Loucy (cell line): ENCODE measurements around the gene TRMT112.

Experiments used
- CTCF ChIP-seq: fragments of 200-600 bp; sonication (generic); conservative IDR thresholded peaks from 2 replicates; pipeline ENCODE4 v1.5.1; 2014; ENCODE audit warnings: mild to moderate bottlenecking, antibody characterized with exemption, low read length
- EZH2phosphoT487 ChIP-seq: fragments of 200-600 bp; IDR thresholded peaks from 2 replicates; pipeline ENCODE4 v1.6.1; 2018; ENCODE audit warnings: antibody characterized with exemption, mild to moderate bottlenecking, moderate library complexity, borderline replicate concordance

GRCh38 chr11:64299847-64300648 is 17.3 kb downstream of the TRMT112 start, which contains the start of gene CATSPERZ:
- TF ChIP-seq EZH2phosphoT487 (no peak), CTCF (no peak)
